ENCODE data around the gene SECISBP2.

- TF ChIP-seq CTCF (IDR thresholded peaks at IDR 0.05; ENCODE audit: low read length) (no peak), EZH2 (IDR thresholded peaks at IDR 0.05; ENCODE audit: borderline replicate concordance, low read length) (no peak)
Measured at GRCh38 chr9:89398621-89399020, 80.3 kb downstream of the SECISBP2 start.
